DLD1 (cell line): ENCODE data around the gene KDR.

Experiments used
- in situ Hi-C: cut with HindIII; loops from 2 replicates; pipeline ENCODE4 v1.10.0; 2017; ENCODE audit warnings: low sequenced_read_pairs

The KDR gene

DNA sequence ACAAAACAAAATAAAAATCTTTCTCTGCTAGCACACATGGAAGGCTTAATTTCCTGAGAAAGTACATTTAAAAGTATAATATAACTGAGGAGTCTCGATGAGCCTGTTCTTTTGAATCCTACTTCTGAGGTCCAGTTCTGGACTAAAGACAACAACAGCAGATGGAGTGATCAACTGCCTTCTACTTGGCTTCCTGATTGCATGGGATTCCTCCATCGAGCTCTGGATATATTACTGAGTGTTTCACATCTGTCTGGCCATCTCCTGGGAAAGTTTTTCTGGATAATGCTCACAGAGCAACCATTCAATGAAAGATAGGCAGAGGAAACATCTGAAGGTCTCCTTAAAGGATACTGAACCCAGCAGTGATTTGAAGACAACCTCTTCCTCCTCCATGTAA, 42.6 kb downstream of the KDR start:
- in situ Hi-C loops: no loop called here

DNA sequence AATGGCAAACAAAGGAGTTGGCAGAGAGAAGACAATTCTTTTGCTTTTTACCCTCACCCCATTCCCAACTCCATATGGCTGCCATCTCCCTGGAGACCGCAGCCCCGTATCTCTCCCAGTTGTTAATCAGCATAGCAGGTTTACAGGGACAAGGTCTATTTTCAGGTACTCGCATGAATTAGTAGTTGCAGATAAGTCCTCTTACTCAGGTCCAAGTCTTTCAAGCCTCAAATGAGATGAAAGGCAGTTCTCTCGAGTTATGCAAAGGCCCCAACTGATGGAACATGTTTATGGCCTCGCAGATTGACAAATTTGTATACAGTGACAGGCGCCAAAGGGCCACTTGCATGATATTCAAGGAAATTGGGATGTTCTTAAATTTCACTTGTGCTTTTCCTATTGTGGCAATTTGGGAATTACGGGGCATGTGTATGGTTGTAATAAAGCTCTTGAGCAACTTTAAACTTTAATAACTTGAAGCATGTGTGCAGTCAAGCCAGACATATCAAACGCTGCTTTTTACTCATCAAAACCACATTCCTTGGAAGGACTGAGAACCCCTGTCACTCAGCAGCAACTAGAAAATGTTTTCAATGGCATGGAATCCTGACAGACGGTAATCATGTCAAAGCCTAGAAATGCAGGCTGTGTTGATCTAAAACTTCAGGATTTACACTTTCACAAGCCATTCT, 45.1 kb downstream of the KDR start:
- in situ Hi-C loops: no loop called here

- in situ Hi-C loops: no loop called here
Measured at GRCh38 chr4:55079451-55080173, 45.8 kb downstream of the KDR start.

DNA sequence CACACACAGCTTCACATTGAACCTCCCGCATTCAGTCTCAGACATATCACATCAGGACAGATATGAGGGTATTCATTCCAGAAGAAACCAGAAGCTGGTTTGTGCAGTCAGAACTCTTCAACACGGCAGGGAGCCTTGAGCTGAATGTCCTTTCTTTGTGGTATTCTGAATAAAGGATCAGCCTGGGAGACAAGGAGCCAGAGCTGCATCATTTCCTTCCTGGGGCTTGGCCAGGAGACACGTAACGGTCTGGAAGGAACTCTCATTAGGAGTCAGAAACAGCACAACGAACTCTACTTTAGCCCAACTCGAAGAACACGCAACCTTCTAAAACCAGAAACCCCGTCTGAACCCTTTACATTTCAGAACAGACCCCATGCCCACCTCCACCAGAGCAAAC, 46.4 kb downstream of the KDR start:
- in situ Hi-C loops: no loop called here

GRCh38 chr4:55077577-55077976, 47.8 kb downstream of the KDR start:
- in situ Hi-C loops: no loop called here

DNA sequence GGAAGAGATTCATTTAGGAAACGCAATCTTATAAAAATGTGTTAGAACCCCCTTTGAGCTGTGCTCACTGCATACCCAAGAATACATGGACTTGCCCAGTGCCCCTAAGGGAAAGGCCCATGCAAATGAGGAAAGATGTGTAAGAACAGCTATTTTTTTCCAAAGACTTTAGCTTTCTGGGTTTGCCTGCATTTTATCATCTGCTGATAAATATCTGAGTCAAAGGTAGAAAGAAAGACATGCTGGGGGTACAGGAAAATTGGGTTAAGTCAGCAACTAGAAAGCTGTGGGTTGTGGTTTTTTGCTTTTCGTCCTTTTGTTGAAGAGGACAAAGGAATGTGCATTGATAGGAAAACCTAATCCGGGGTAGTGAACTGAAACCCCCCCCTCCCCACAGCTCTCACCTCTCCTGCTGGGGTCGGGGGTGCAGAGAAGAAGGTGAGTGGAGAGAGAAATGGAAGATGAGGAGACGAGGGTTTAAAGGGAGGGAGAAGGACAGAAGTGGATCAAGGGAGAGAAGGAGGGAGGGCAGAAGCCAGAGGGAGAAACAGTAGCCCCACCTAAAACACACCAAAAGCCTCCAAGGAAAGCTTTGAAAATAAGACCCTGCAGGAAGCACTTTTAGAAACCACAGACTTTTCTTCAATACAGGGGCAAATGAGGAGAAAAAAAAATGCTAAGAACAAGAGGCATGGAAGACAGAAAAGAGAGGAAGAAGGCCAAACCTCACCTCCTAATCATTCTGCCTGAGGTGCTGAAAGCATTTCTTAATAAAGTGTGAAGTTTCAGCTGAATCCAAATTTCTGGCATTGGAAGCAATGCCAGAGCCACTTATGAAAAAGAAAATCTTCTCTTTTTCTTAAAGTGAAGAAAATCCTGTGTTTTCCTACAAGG, 49.3 kb downstream of the KDR start:
- in situ Hi-C loops: no loop called here

DNA sequence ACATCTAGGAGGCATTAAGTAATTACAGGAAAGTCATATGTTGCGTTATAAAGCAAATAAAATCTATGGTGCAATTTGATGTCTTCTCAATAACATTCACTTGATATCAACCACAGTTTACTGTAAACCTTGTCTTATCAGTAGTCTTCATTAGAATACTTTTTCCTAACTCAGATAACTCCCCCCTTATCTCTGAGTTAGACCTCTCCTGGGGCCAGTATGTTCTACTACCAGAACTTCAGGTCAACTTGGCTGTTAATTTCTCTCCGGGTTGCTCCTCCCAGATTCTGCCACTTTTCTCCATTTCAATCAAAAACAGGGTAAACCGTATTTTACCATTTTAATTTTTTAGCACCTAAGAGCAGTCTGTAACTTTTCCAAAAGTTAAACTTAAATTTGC, 50.0 kb downstream of the KDR start:
- in situ Hi-C loops: no loop called here

- in situ Hi-C loops: no loop called here
Measured at GRCh38 chr4:55074386-55074785, 51.0 kb downstream of the KDR start.

DNA sequence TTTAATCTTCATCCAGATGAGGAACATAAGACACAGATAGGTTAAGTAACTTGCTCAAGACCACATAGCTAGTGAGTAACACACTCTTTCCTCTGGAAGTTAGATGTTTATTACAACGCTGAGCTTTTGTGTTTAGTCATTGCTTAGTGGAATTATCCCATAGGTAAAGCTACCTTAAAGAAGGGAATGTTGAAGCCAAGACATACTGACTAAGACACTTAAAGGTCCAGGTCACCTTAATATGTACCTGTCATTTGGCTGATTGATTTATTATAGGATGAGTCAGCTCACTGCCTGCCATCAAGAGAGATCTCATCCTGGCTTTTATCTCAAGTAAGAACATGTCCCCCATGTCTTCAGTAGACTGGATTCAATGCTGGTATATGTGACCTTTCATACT, 53.4 kb downstream of the KDR start:
- in situ Hi-C loops: no loop called here

- in situ Hi-C loops: no loop called here
Measured at GRCh38 chr4:55069248-55069647, 56.1 kb downstream of the KDR start.

- in situ Hi-C loops: no loop called here
Measured at GRCh38 chr4:55068522-55068921, 56.9 kb downstream of the KDR start.

GRCh38 chr4:55066018-55066417, 59.4 kb downstream of the KDR start:
- in situ Hi-C loops: no loop called here

GRCh38 chr4:55055529-55055928, 69.9 kb downstream of the KDR start:
- in situ Hi-C loops: no loop called here

GRCh38 chr4:55051532-55051931, 73.9 kb downstream of the KDR start:
- in situ Hi-C loops: no loop called here

DNA sequence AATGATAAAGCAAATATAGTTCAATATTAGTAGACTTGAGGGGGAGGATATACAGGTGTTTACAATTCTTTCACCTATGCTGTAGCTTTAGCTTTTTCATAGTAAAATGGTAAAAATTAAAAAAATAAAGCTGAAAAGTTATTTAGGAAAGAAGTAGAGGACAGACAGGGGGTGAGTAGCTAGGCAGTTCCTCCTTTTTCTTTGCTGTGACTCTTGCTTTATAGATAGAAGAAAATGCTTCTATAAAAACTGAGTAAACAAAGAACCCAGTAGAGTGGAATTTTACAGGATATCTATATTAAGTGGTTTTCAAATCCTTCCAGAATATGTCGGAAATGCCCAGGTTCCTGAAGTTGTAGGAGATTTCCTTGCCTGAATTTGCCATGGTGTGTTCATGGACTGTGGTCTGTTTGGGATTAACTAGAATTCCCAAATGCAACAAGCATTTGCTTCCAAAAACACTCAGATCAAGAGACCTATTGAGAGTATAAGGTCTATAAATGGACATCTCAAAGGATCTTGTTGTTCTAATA, 74.9 kb downstream of the KDR start:
- in situ Hi-C loops: no loop called here

GRCh38 chr4:55038176-55038890, 87.1 kb downstream of the KDR start:
- in situ Hi-C loops: no loop called here

GRCh38 chr4:55037728-55038127, 87.7 kb downstream of the KDR start:
- in situ Hi-C loops: no loop called here

GRCh38 chr4:55036405-55036804, 89.0 kb downstream of the KDR start:
- in situ Hi-C loops: no loop called here

GRCh38 chr4:55035892-55036291, 89.5 kb downstream of the KDR start:
- in situ Hi-C loops: no loop called here

DNA sequence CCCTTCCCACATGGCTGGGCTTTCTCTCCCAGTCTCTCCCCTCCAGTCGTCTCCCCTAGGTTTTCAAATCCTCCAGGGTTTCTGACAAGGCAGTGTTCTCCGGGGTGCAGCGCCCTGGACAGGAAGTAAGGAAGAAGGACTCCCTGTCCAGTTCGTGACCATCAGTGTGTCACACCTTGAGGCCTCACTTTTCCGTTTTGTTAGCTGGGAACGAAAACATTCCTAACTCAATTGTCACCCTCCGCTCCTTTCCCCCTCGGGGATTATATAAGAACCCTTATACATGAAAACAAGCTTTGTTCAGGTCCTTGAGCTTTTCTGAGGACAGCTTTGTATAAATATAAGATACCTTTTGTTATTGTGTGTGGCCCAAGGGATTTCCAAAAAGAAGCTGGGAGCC, 92.1 kb downstream of the KDR start:
- in situ Hi-C loops: no loop called here

- in situ Hi-C loops: no loop called here
Measured at GRCh38 chr4:55032788-55033187, 92.6 kb downstream of the KDR start.
